A549 (cell line): ENCODE results near the gene DGCR2. TPM values are rescaled to one million over a fixed set of nuclear protein-coding genes. Genes with fewer than 3 reads are reported as not detected.

Experiments used
- ATAC-seq, 2 experiments: fragments of 200-7000 bp in 1 of 2; fragments of >200 bp in 1 of 2; cut with Nextera tagmentation in 1 of 2; cut with Tn5 transposase in 1 of 2; 3 replicates each; pipeline versions ENCODE4 v1.8.0 to v1.9.1; 2018 to 2020; ENCODE audit warnings: mild to moderate bottlenecking in 1 of 2, moderate library complexity in 1 of 2
- CTCF ChIA-PET: fragments of 300-600 bp; sonication (Branson Sonifier 250); formaldehyde crosslinking; extraction: SDS; loops from one replicate; lab custom pipeline; 2021; ENCODE audit warnings: antibody characterized with exemption, inconsistent platforms; lab: Yijun Ruan, JAX
- POLR2A ChIA-PET: fragments of 350-600 bp; formaldehyde crosslinking; extraction: SDS; loops from one replicate; lab custom pipeline; 2021; ENCODE audit warnings: antibody characterized with exemption, inconsistent platforms; lab: Yijun Ruan, JAX
- DNase-seq, 2 experiments: peaks; one replicate each; pipeline versions ENCODE4 v3.0.0 to v3.0.0-alpha.2; 2011 to 2016; ENCODE audit warnings: low read depth in 1 of 2, low spot score in 1 of 2
- FAIRE-seq: peaks from 2 replicates; lab custom pipeline; 2011; peaks lifted over from hg19 to GRCh38; lab: Jason Lieb, UNC
- H3K27ac ChIP-seq, 2 experiments: fragments of >200 bp; sonication (Bioruptor Twin); formaldehyde crosslinking; 3 replicates each; pipeline ENCODE4 v1.5.1; 2016 to 2017
- H3K4me1 ChIP-seq: fragments of >200 bp; sonication (Bioruptor Twin); formaldehyde crosslinking; 3 replicates; pipeline ENCODE4 v1.6.1; 2016
- H3K4me2 ChIP-seq: fragments of >200 bp; sonication (Bioruptor Twin); formaldehyde crosslinking; 3 replicates; pipeline ENCODE4 v1.6.1; 2016
- H3K4me3 ChIP-seq: fragments of >200 bp; sonication (Bioruptor Twin); formaldehyde crosslinking; 3 replicates; pipeline ENCODE4 v1.5.1; 2016
- H3K9me3 ChIP-seq: fragments of >200 bp; sonication (Bioruptor Twin); formaldehyde crosslinking; 3 replicates; pipeline ENCODE4 v1.6.1; 2016
- BCL3 ChIP-seq: fragments of >200 bp; sonication (Bioruptor Twin); formaldehyde crosslinking; IDR thresholded peaks from 3 replicates; pipeline ENCODE4 v1.6.1; 2016
- CBX2 ChIP-seq: fragments of 200-600 bp; sonication (generic); IDR thresholded peaks from 2 replicates; pipeline ENCODE4 v1.6.1; 2016; ENCODE audit warnings: low read depth, mild to moderate bottlenecking, borderline replicate concordance
- CBX8 ChIP-seq: fragments of 200-600 bp; sonication (generic); IDR thresholded peaks from 2 replicates; pipeline ENCODE4 v1.6.1; 2016
- CEBPB ChIP-seq, 2 experiments: fragments of >200 bp in 1 of 2; sonication (Bioruptor Twin) in 1 of 2; formaldehyde crosslinking in 1 of 2; IDR thresholded peaks; 2 replicates each; pipeline ENCODE4 v1.6.1; 2012 to 2016
- CHD4 ChIP-seq: fragments of 200-600 bp; sonication (generic); IDR thresholded peaks from 2 replicates; pipeline ENCODE4 v1.6.1; 2016; ENCODE audit warnings: antibody characterized with exemption, mild to moderate bottlenecking, borderline replicate concordance
- CTCF ChIP-seq: fragments of >200 bp; sonication (Bioruptor Twin); formaldehyde crosslinking; IDR thresholded peaks from 3 replicates; pipeline ENCODE4 v1.5.1; 2016
- E2F6 ChIP-seq: IDR thresholded peaks from 2 replicates; pipeline ENCODE4 v1.6.1; 2012; ENCODE audit warnings: low read depth, borderline replicate concordance
- EP300 ChIP-seq, 2 experiments: fragments of >200 bp; sonication (Bioruptor Twin); formaldehyde crosslinking; IDR thresholded peaks; 2 replicates in 1 of 2; 3 replicates in 1 of 2; pipeline ENCODE4 v1.6.1; 2016 to 2017
- GATA3 ChIP-seq: IDR thresholded peaks from 2 replicates; pipeline ENCODE4 v1.6.1; 2012; ENCODE audit warnings: borderline replicate concordance
- HES2 ChIP-seq: fragments of >200 bp; sonication (Bioruptor Twin); formaldehyde crosslinking; IDR thresholded peaks from 2 replicates; pipeline ENCODE4 v1.6.1; 2016
- HOXB13 ChIP-seq: fragments of 250-450 bp; sonication (Bioruptor Pico); IDR thresholded peaks from 2 replicates; pipeline ENCODE4 v1.5.0; 2020; ENCODE audit warnings: low read depth, mild to moderate bottlenecking, moderate library complexity
- HOXB5 ChIP-seq: fragments of 250-450 bp; sonication (Bioruptor Pico); IDR thresholded peaks from 2 replicates; pipeline ENCODE4 v1.5.0; 2020; ENCODE audit warnings: mild to moderate bottlenecking, moderate library complexity
- JUN ChIP-seq, 2 experiments: fragments of >200 bp; sonication (Bioruptor Twin); formaldehyde crosslinking; IDR thresholded peaks; 2 replicates in 1 of 2; 3 replicates in 1 of 2; pipeline ENCODE4 v1.6.1; 2016 to 2017
- NPAS2 ChIP-seq: fragments of 250-450 bp; sonication (Bioruptor Pico); IDR thresholded peaks from 2 replicates; pipeline ENCODE4 v1.8.0; 2022; ENCODE audit warnings: mild to moderate bottlenecking, moderate library complexity, borderline replicate concordance
- NR3C1 ChIP-seq: fragments of >200 bp; sonication (Bioruptor Twin); formaldehyde crosslinking; IDR thresholded peaks from 3 replicates; pipeline ENCODE4 v1.6.1; 2017
- PHF8 ChIP-seq: fragments of 200-600 bp; sonication (generic); IDR thresholded peaks from 2 replicates; pipeline ENCODE4 v1.6.1; 2016; ENCODE audit warnings: low read depth, mild to moderate bottlenecking, antibody characterized with exemption, moderate library complexity, borderline replicate concordance
- RAD21 ChIP-seq, 2 experiments: fragments of >200 bp in 1 of 2; sonication (Bioruptor Twin) in 1 of 2; formaldehyde crosslinking in 1 of 2; IDR thresholded peaks in 1 of 2; conservative IDR thresholded peaks in 1 of 2; 2 replicates in 1 of 2; 3 replicates in 1 of 2; pipeline ENCODE4 v1.6.1; 2012 to 2018; ENCODE audit warnings: inconsistent platforms in 1 of 2
- RCOR1 ChIP-seq: fragments of 150-350 bp; IDR thresholded peaks from 2 replicates; pipeline ENCODE4 v1.6.1; 2014; ENCODE audit warnings: antibody characterized with exemption, low read length, low read depth
- TFCP2L1 ChIP-seq: fragments of 250-450 bp; sonication (Bioruptor Pico); IDR thresholded peaks from 2 replicates; pipeline ENCODE4 v1.5.0; 2021; ENCODE audit warnings: mild to moderate bottlenecking
- TP53 ChIP-seq: fragments of 250-450 bp; sonication (Bioruptor Pico); IDR thresholded peaks from 2 replicates; pipeline ENCODE4 v1.5.0; 2021; ENCODE audit warnings: mild to moderate bottlenecking, moderate library complexity
- USF2 ChIP-seq: fragments of 450-650 bp; IDR thresholded peaks from 2 replicates; pipeline ENCODE4 v1.6.1; 2014; ENCODE audit warnings: antibody characterized with exemption
- ZFP36 ChIP-seq: fragments of 450-650 bp; IDR thresholded peaks from 2 replicates; pipeline ENCODE4 v1.6.1; 2014; ENCODE audit warnings: borderline replicate concordance; ENCODE audit not compliant: partially characterized antibody
- ZSCAN20 ChIP-seq: fragments of 250-450 bp; sonication (Bioruptor Pico); IDR thresholded peaks from 2 replicates; pipeline ENCODE4 v1.8.0; 2022; ENCODE audit warnings: mild to moderate bottlenecking, moderate library complexity
- WGBS: methylation state at CpG from one replicate; pipeline ENCODE4 v1.1.6; 2017; ENCODE audit errors: missing lambda C conversion rate; 5-methylcytosine and 5-hydroxymethylcytosine counted together
- polyA plus RNA-seq, 4 experiments: library from polyadenylated mRNA; depleted of rRNA in 3 of 4; stranded (reverse); fragments of >200 nt; fragmentation: RNase III in 1 of 4; extraction: RNeasy Plus Mini Kit Qiagen cat#74134 plus additional on column Dnase treatment in 1 of 4; gene quantifications; 2 replicates in 3 of 4; 3 replicates in 1 of 4; pipeline ENCODE4 v1.2.3, GENCODE V29; 2011 to 2017

The DGCR2 gene
- polyA plus RNA-seq, 2 of the 4 experiments (the other 2 are of a cell fraction) = 10.6 to 17.9 TPM

GRCh38 chr22:19109198-19110063 lies 12.8 kb downstream of the DGCR2 start:
- POLR2A ChIA-PET = no interaction called here
- TF ChIP-seq HOXB5 (CRISPR knock-in tag) = no peak
- no peak for TF ChIP-seq CHD4
- peak; percentile 32; the same call in 1 of the 2 replicates for TF ChIP-seq HES2
- TF ChIP-seq CBX2 = no peak
- TF ChIP-seq HOXB13 (CRISPR knock-in tag) = no peak
- no peak for TF ChIP-seq E2F6
- peak; percentile 49 to 70; a peak in 2 of 4 replicates for TF ChIP-seq CEBPB (IDR thresholded peaks at IDR 0.05)
- TF ChIP-seq, all 56 proteins: peak for 2
- CTCF ChIA-PET = interaction anchor here (0.7 to 1.1 kb wide), 3 partner anchors 22 to 116 kb away, joined by 3 read pairs; no protein-coding TSS in a partner anchor

GRCh38 chr22:19108807-19109197 lies 13.4 kb downstream of the DGCR2 start:
- ATAC-seq = no peak
- POLR2A ChIA-PET = no interaction called here
- FAIRE-seq = no peak
- Histone ChIP-seq H3K27ac (no peak overlapping the region), H3K4me3 (no peak overlapping the region), H3K9me3 (no peaks in the 10 kb centered on the region), H3K4me1 (peaks cover 15% of the 10 kb centered on the region; the same call in 2 of the 3 replicates), H3K4me2 (no peak overlapping the region)
- WGBS = 78% methylated on average over 3 of the region's 3 CpGs
- CTCF ChIA-PET = interaction anchor here (2.4 kb wide), 1 partner anchor 11 kb away, joined by 9 read pairs; no protein-coding TSS in a partner anchor
- no peak for DNase-seq
- TF ChIP-seq BCL3 (no peak), ZSCAN20 (no peak), RAD21 (conservative IDR thresholded peaks at IDR 0.05 in 1 of 2, IDR thresholded peaks at IDR 0.05 in 1 of 2) (no peak), USF2 (no peak), TP53 (no peak), TFCP2L1 (CRISPR knock-in tag) (no peak), CBX8 (no peak), EP300 (IDR thresholded peaks at IDR 0.05) (no peak), JUN (IDR thresholded peaks at IDR 0.05) (no peak)

More at GRCh38 chr22:19109198-19110063, 12.8 kb downstream of the DGCR2 start:
- ATAC-seq = peak in 1 of 2 experiments; percentile 50; a peak in 1 of 6 replicates
- Histone ChIP-seq H3K4me1 (peaks cover 15% of the 10 kb centered on the region; the same call in 2 of the 3 replicates), H3K4me2 (peak overlapping the region; percentile 37; the same call in 2 of the 3 replicates), H3K4me3 (no peak overlapping the region), H3K27ac (no peak overlapping the region), H3K9me3 (no peaks in the 10 kb centered on the region)
- WGBS = 80% methylated on average over 7 of the region's 7 CpGs
- DNase-seq = peak in 1 of 2 experiments; percentile 22
- FAIRE-seq = no peak

GRCh38 chr22:19107730-19108074 lies 14.5 kb downstream of the DGCR2 start:
- CTCF ChIA-PET = interaction anchor here (2.3 to 2.4 kb wide), 2 partner anchors 8 to 10 kb away, joined by 9 to 11 read pairs; no protein-coding TSS in a partner anchor
- Histone ChIP-seq H3K27ac (no peak overlapping the region), H3K9me3 (no peaks in the 10 kb centered on the region), H3K4me1 (peaks cover 15% of the 10 kb centered on the region; the same call in 2 of the 3 replicates), H3K4me2 (no peak overlapping the region), H3K4me3 (no peak overlapping the region)
- 95% methylated on average over 8 of the region's 8 CpGs for WGBS
- no peak for DNase-seq
- POLR2A ChIA-PET = no interaction called here
- no peak for ATAC-seq
- FAIRE-seq = no peak
- TF ChIP-seq RCOR1 (no peak), ZFP36 (no peak), EP300 (IDR thresholded peaks at IDR 0.05) (no peak), NR3C1 (no peak), ZSCAN20 (no peak), CTCF (no peak), GATA3 (no peak), NPAS2 (CRISPR knock-in tag) (no peak), HOXB5 (CRISPR knock-in tag) (no peak), PHF8 (no peak), HES2 (no peak)
